Erythroblast (primary cell): ENCODE data around the gene NRBP1.

ENCODE experiments used
- DNase-seq, 2 experiments: peaks; one replicate each; lab custom pipeline; 2025; lab: John Stamatoyannopoulos, UW
- GATA1 ChIP-seq: IDR thresholded peaks from 2 replicates; pipeline ENCODE4 v1.6.1; 2011; ENCODE audit warnings: low read depth, mild to moderate bottlenecking, control low read depth, low read length, moderate library complexity
- POLR2A ChIP-seq: IDR thresholded peaks from 2 replicates; pipeline ENCODE4 v1.6.1; 2011; ENCODE audit warnings: mild to moderate bottlenecking, low read length

NRBP1 gene

DNA sequence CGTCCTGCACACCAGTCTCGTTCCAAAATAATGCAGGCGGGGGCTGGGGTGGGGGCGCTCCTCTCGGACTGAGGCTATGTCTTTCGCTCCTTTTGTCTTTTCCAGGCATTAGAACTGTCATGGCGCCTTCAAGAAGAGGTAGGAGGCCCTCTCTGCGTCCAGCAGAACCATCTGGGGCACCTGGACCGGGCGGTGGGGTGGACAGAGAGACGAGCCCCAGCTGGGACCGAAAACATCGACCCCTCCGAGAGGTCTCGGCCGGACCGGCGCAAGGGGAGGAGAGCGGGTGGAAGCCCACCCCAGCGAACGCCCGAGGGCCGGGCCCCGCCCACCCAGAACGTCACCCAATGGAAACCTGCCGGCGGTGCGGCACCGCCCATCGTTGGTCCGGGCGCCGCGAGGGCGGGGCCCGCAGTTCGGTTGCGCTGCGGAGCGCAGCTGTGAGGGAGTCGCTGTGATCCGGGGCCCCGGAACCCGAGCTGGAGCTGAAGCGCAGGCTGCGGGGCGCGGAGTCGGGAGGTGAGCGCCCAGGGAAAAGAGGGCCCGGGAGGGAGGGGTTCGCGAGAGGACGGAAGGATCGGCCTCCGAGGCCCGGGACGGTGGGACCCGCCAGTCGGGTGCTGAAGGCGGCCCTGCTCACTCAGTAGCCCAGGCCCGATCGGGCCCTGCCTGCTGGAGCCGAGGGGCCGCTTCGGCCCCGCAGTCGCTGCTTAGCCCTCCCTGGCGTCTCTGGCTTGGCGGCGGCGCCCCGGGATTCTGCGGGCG lies at the start of gene NRBP1:
NRBP1 (plus strand) TSS at position 419 of the 765 bp plus-strand sequence. CDS start 4,643 bp downstream, outside the sequence.
- TF ChIP-seq GATA1 (no peak), POLR2A (peak; percentile 94)
- peak; percentile 94 to 97 for DNase-seq

DNA sequence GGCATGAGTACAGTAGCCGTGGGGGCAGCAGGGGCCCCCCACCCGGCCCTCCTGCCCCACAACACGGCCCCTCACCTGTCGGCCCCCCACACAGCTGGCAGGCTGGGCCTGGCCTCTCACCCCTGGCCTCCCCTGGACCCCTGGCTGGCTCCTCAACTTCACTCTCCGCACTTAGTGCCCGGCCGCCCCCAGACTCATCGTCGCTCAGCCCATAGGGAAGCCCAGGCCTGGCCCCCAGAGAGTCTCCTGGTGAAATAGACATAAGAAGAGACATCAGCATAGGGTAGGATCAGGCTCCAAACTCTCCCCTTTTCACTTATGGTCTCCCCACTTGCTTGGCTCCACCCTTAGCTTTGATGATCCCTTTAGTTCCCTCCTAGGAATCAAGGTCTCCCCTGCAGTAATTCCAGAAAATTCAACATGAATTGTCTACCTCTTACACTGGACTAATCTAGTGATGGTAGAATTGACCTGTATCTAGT lies 49.6 kb upstream of the NRBP1 start:
- TF ChIP-seq POLR2A = no peak

DNA sequence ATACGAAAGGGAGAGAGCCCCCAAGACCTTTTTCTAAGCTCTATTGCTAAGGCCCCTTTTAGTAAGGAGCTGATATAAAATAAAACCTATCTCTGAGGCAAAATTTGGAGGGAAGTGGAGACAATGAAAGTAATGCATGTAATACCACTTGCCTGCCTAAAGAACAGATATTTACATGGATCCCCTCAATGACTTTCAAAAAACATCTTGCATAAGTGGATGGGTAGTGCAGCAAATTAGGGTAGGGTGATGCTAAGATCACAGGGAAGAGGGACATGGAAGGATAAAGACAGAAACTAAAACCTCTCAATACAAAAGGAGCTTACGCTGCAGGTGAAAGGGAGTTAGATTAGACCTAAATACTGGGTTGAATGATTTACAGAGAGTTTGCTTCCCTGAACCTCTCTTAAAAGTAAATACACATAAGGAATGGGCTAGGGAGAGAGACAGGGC lies 49.0 kb upstream of the NRBP1 start:
- TF ChIP-seq POLR2A (no peak), GATA1 (no peak)
- DNase-seq = peak; percentile 46 to 59

More for the DNA sequence above, 49.6 kb upstream of the NRBP1 start:
- DNase-seq = no peak

DNA sequence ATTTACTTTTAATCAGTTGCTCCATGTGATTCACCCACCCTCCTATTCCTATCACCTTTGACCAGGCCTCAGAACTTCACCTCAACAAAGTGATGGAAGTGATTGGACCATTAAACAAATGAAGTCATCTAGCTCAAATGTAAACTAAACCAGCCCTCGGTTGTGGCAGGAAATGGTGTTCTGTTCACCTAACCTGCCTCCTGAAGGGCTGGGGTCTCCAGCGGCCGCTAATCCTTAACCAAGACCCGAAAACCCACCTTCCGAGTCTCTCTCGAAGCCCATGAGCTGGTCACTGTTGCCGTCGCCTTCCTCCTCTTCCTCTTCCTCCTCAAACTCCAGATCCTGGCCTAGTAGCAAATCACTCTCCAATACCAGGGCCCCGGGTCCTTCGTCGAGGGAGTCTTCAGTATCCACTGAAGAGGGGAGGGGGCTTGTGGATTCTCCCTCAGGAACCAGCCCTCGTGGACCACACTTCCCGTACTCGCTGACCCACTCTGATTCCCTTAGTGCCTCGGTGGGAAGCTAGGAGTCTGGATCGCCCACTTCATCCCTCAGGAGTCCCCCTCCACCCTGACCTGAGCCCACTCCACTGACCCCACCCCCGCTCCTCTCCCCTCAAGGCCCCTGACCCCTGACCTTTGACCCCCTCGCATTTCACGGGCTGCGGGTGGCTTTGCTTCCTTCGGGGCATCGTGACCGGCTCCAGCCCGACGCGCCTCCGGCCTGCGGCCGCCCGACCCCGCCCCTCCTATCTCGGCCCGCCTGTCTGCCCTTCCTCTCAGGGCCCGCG lies 48.4 kb upstream of the NRBP1 start:
- DNase-seq = peak; percentile 59 to 83
- TF ChIP-seq GATA1 = no peak
- no peak for TF ChIP-seq POLR2A

GRCh38 chr2:27380626-27381545 lies 47.5 kb upstream of the NRBP1 start, which contains the start of gene ZNF513:
Gene ZNF513, minus strand, starts transcription at chr2:27380734. Its CDS starts 208 bp downstream, at chr2:27380526.
- DNase-seq = peak; percentile 84 to 85
- TF ChIP-seq POLR2A = peak; percentile 69
- TF ChIP-seq GATA1 = no peak

DNA sequence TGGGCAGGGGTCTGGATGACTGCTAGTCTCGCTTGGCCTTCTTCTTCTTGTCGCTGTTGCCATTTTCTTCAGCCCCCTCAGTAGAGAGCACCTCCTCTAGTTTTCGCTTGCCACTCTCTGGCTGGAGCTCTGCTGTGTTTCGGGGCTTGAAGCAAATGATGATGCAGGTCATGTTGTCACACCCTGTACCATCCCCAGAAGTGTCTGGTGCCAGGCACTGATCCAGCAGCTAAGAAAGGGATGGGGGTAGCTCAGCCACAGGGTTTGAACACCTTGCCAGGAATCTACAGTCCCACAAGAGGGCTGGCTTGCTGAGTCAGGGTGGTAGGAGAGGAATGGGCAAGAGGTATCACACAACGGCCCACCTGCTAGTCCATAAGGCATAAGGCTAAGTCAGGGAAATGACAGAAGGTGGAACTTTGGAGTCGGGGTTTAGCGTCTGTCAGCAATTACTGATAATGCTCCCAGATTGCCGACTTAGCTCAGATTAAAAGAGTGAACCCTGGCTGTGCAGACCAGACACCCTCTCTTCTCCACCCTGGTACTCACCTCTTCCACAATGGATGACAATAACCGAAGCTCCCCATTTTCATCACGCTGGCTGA lies 46.8 kb upstream of the NRBP1 start:
- no peak for DNase-seq
- no peak for TF ChIP-seq GATA1
- no peak for TF ChIP-seq POLR2A

DNA sequence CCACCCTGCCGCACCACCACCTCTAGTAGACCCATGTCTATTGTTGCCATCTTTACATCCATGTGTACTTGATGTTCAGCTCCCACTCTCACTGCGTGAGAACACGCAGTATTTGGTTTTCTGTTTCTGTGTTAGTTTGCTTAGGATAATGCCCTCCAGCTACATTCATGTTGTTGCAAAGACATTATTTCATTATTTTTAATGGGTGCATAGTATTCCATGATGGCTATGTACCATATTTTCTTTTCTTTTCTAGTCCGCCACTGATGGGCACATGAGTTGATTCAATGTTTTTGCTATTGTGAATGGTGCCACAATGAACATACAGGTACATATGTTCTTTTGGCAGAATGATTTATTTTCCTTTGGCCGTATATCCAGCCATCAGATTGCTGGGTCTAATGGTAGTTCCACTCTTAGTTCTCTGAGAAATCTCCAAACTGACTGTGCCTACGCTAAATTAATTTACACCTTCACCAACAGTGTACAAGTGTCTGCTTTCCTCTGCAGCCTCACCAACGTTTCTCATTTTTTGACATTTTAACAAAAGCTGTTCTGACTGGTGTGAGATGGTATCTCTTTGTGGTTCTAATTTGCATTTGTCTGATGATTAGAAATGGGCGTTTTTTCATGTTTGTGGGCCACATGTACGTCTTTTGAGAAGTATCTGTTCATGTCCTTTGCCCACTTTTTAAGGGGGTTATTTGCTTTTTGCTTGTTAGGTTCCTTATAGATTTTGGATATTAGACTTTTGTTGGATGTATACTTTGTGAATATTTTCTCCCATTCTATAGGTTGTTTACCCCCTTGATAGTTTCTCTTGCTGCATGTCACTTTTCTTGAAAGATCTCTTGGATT lies 37.4 kb upstream of the NRBP1 start:
- TF ChIP-seq POLR2A (no peak), GATA1 (no peak)
- DNase-seq = no peak

GRCh38 chr2:27393225-27393624 lies 35.2 kb upstream of the NRBP1 start:
- DNase-seq = no peak
- TF ChIP-seq POLR2A (no peak), GATA1 (no peak)

DNA sequence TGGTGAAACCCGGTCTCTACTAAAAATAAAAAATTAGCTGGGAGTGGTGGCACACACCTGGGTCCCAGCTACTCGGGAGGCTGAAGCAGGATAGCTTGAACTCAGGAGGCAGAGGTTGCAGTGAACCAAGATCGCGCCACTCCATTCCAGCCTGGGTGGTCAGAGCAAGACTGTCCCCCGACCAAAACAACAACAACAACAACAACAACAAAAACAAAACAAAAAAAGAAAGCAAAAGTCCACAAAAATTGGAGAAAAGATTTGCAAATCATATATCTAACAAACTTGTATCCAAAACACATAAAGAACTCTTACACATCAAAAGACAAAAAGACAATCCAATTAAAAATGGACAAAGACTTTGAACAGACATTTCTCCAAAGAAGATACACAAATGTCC lies 29.5 kb upstream of the NRBP1 start:
- no peak for DNase-seq
- no peak for TF ChIP-seq POLR2A
- TF ChIP-seq GATA1 = no peak

GRCh38 chr2:27400348-27401135 lies 27.9 kb upstream of the NRBP1 start:
- TF ChIP-seq POLR2A (no peak), GATA1 (no peak)
- DNase-seq = no peak
